ENCODE measurements around the gene CFHR5. TPM values are rescaled to one million over a fixed set of nuclear protein-coding genes. Genes with fewer than 3 reads are reported as not detected.
"Not testable (repeated sequence)": the region's sequence is repeated elsewhere in the genome, so short reads cannot be mapped to it uniquely, and the experiment has no call there.

Gene CFHR5
- total RNA-seq, 4 donors from 2014 or later, result not detected

GRCh38 chr1:196980859-196981258 is 3.5 kb downstream of the CFHR5 start:
- Histone ChIP-seq H3K27me3 (no peaks in the 10 kb centered on the region), H3K36me3 (no peaks in the 10 kb centered on the region), H3K9me3 (no peaks in the 10 kb centered on the region), H3K4me1 (no peaks in the 10 kb centered on the region), H3K4me3 (no peak overlapping the region), H3K27ac (no peak overlapping the region)
- DNase-seq (ENCODE audit: low spot score in 2 of 2), result no peak
- TF ChIP-seq POLR2A (IDR thresholded peaks at IDR 0.05) (no peak), POLR2AphosphoS5 (IDR thresholded peaks at IDR 0.05) (no peak), CTCF (IDR thresholded peaks at IDR 0.05) (no peak), EP300 (IDR thresholded peaks at IDR 0.05) (no peak)
- 82% methylated on average over 1 of the region's 1 CpG for WGBS

- not testable (repeated sequence) for H3K36me3 ChIP-seq; H3K27ac ChIP-seq; H3K9me3 ChIP-seq; H3K27me3 ChIP-seq; H3K4me3 ChIP-seq; DNase-seq (ENCODE audit: low spot score in 2 of 2); H3K4me1 ChIP-seq
- WGBS, result 91% methylated on average over 7 of the region's 7 CpGs
These were observed 4.9 kb downstream of the CFHR5 start for GRCh38 chr1:196982247-196982646.

GRCh38 chr1:196991919-196992651 is 14.7 kb downstream of the CFHR5 start:
- H3K4me3 ChIP-seq; H3K9me3 ChIP-seq; DNase-seq (ENCODE audit: low spot score in 2 of 2); H3K36me3 ChIP-seq; H3K4me1 ChIP-seq; H3K27ac ChIP-seq; H3K27me3 ChIP-seq: not testable (repeated sequence)
- WGBS, result 75% methylated on average over 9 of the region's 11 CpGs

GRCh38 chr1:196993916-196994315 is 16.6 kb downstream of the CFHR5 start:
- no peak for DNase-seq (ENCODE audit: low spot score in 2 of 2)
- Histone ChIP-seq H3K36me3 (no peaks in the 10 kb centered on the region), H3K4me3 (no peak overlapping the region), H3K9me3 (no peaks in the 10 kb centered on the region), H3K27ac (no peak overlapping the region), H3K4me1 (no peaks in the 10 kb centered on the region), H3K27me3 (no peaks in the 10 kb centered on the region)
- 53% methylated on average over 2 of the region's 2 CpGs for WGBS
- no peak for TF ChIP-seq EP300 (IDR thresholded peaks at IDR 0.05)
- TF ChIP-seq POLR2A (IDR thresholded peaks at IDR 0.05), result no peak
- TF ChIP-seq POLR2AphosphoS5 (IDR thresholded peaks at IDR 0.05), result no peak
- TF ChIP-seq CTCF (IDR thresholded peaks at IDR 0.05), result no peak

GRCh38 chr1:196997423-196997822 is 20.1 kb downstream of the CFHR5 start:
- DNase-seq (ENCODE audit: low spot score in 2 of 2), result no peak
- no peak for TF ChIP-seq POLR2A (IDR thresholded peaks at IDR 0.05)
- TF ChIP-seq POLR2AphosphoS5 (IDR thresholded peaks at IDR 0.05), result no peak
- TF ChIP-seq CTCF (IDR thresholded peaks at IDR 0.05), result no peak
- TF ChIP-seq EP300 (IDR thresholded peaks at IDR 0.05), result no peak
- H3K36me3 ChIP-seq, result no peaks in the 10 kb centered on the region
- no peak overlapping the region for H3K27ac ChIP-seq
- no peaks in the 10 kb centered on the region for H3K4me1 ChIP-seq
- H3K27me3 ChIP-seq, result no peaks in the 10 kb centered on the region
- H3K4me3 ChIP-seq, result no peak overlapping the region
- H3K9me3 ChIP-seq, result no peaks in the 10 kb centered on the region
- 74% methylated on average over 1 of the region's 1 CpG for WGBS

GRCh38 chr1:197001828-197002227 is 24.5 kb downstream of the CFHR5 start:
- Histone ChIP-seq H3K36me3 (no peaks in the 10 kb centered on the region), H3K4me1 (no peaks in the 10 kb centered on the region), H3K27me3 (no peaks in the 10 kb centered on the region), H3K4me3 (no peak overlapping the region), H3K27ac (no peak overlapping the region), H3K9me3 (no peaks in the 10 kb centered on the region)
- 94% methylated on average over 2 of the region's 2 CpGs for WGBS
- no peak for TF ChIP-seq EP300 (IDR thresholded peaks at IDR 0.05)
- no peak for DNase-seq (ENCODE audit: low spot score in 2 of 2)

- 83% methylated on average over 1 of the region's 2 CpGs for WGBS
- no peaks in the 10 kb centered on the region for H3K36me3 ChIP-seq
- no peak for DNase-seq (ENCODE audit: low spot score in 2 of 2)
- H3K27me3 ChIP-seq, result no peaks in the 10 kb centered on the region
- no peaks in the 10 kb centered on the region for H3K9me3 ChIP-seq
- TF ChIP-seq POLR2AphosphoS5 (IDR thresholded peaks at IDR 0.05) (no peak), CTCF (IDR thresholded peaks at IDR 0.05) (no peak), EP300 (IDR thresholded peaks at IDR 0.05) (no peak), POLR2A (IDR thresholded peaks at IDR 0.05) (no peak)
- H3K27ac ChIP-seq, result no peak overlapping the region
- no peak overlapping the region for H3K4me3 ChIP-seq
- H3K4me1 ChIP-seq, result no peaks in the 10 kb centered on the region
These were observed 25.8 kb downstream of the CFHR5 start for GRCh38 chr1:197003132-197003531.

All from suprapubic skin (tissue), 4 donors.